KMS-11 (cell line): Measurements from ENCODE around the gene ARMH4.

Source experiments
- H2AFZ ChIP-seq: fragments of 200-600 bp; sonication (generic); 2 replicates; pipeline ENCODE4 v1.6.1; 2016; ENCODE audit warnings: antibody characterized with exemption, mixed run types, low read depth
- H3K27ac ChIP-seq: fragments of 200-600 bp; sonication (generic); 2 replicates; pipeline ENCODE4 v1.6.1; 2016; ENCODE audit warnings: mild to moderate bottlenecking, mixed run types
- H3K27me3 ChIP-seq: fragments of 200-600 bp; sonication (generic); 2 replicates; pipeline ENCODE4 v1.6.1; 2017; ENCODE audit warnings: mild to moderate bottlenecking, low read depth, mixed run types, moderate library complexity; ENCODE audit not compliant: insufficient read depth
- H3K36me3 ChIP-seq: fragments of 200-600 bp; sonication (generic); 2 replicates; pipeline ENCODE4 v1.6.1; 2017; ENCODE audit warnings: mild to moderate bottlenecking, mixed run types; ENCODE audit not compliant: insufficient read depth
- H3K4me1 ChIP-seq: fragments of 200-600 bp; sonication (generic); 2 replicates; pipeline ENCODE4 v1.6.1; 2016; ENCODE audit warnings: mild to moderate bottlenecking, low read depth, mixed run types; ENCODE audit not compliant: poor library complexity, severe bottlenecking
- H3K4me2 ChIP-seq: fragments of 200-600 bp; sonication (generic); 2 replicates; pipeline ENCODE4 v1.7.0; 2016; ENCODE audit warnings: mild to moderate bottlenecking, mixed run types
- H3K4me3 ChIP-seq: fragments of 200-600 bp; sonication (generic); IDR thresholded peaks from 2 replicates; pipeline ENCODE4 v1.6.1; 2017; ENCODE audit warnings: low read depth, low read length, mixed read lengths; ENCODE audit not compliant: insufficient read depth
- H3K79me2 ChIP-seq: fragments of 200-600 bp; sonication (generic); 2 replicates; pipeline ENCODE4 v1.6.1; 2016; ENCODE audit warnings: low read depth, mixed run types; ENCODE audit not compliant: insufficient read depth
- H3K9ac ChIP-seq: fragments of 200-600 bp; sonication (generic); 2 replicates; pipeline ENCODE4 v1.6.1; 2016; ENCODE audit warnings: mild to moderate bottlenecking, mixed run types
- H4K20me1 ChIP-seq: fragments of 200-600 bp; sonication (generic); 2 replicates; pipeline ENCODE4 v1.6.1; 2016; ENCODE audit warnings: mild to moderate bottlenecking, mixed run types; ENCODE audit not compliant: insufficient read depth
- TF ChIP-seq, protein P1 (sequence below): fragments of 200-600 bp; sonication (generic); conservative IDR thresholded peaks from 2 replicates; pipeline ENCODE4 v1.6.1; 2017; ENCODE audit warnings: low read depth, mild to moderate bottlenecking, antibody characterized with exemption, low read length, moderate library complexity, mixed read lengths

ARMH4 gene

DNA sequence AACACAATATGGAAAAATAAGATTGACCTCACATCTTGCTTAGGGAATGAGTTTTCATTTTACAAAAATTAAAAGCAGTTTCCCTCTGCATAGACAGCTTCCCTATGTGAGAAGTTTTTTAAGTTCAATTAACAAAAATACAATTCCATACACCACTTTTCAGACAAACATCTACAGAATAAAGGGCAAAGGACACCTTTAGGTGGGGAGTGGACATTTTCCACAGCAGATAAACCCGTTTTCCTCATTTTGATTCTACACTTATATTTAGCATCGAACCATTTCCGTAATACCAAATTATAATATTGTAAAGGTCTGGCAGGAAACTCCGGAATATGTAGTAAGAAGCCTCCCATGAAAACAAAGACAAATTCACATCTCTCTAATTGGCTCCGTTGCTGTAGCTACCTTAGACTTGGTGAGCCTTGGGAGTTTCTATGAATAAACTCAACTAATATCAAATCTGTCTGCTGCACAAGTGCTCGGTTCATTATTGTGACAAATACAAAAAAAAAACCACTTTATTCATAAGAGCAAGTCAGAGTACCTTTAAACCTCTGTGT is 1.7 kb downstream of the ARMH4 start:
- no peak overlapping the region for H2AFZ ChIP-seq
- H4K20me1 ChIP-seq, result no peaks in the 10 kb centered on the region
- H3K36me3 ChIP-seq, result no peaks in the 10 kb centered on the region
- no peaks in the 10 kb centered on the region for H3K79me2 ChIP-seq
- H3K27me3 ChIP-seq, result no peaks in the 10 kb centered on the region
- no peak overlapping the region for H3K9ac ChIP-seq
- no peak overlapping the region for H3K27ac ChIP-seq
- no peak overlapping the region for H3K4me2 ChIP-seq
- TF ChIP-seq, protein P1, sequence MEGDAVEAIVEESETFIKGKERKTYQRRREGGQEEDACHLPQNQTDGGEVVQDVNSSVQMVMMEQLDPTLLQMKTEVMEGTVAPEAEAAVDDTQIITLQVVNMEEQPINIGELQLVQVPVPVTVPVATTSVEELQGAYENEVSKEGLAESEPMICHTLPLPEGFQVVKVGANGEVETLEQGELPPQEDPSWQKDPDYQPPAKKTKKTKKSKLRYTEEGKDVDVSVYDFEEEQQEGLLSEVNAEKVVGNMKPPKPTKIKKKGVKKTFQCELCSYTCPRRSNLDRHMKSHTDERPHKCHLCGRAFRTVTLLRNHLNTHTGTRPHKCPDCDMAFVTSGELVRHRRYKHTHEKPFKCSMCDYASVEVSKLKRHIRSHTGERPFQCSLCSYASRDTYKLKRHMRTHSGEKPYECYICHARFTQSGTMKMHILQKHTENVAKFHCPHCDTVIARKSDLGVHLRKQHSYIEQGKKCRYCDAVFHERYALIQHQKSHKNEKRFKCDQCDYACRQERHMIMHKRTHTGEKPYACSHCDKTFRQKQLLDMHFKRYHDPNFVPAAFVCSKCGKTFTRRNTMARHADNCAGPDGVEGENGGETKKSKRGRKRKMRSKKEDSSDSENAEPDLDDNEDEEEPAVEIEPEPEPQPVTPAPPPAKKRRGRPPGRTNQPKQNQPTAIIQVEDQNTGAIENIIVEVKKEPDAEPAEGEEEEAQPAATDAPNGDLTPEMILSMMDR, result no peak
- H3K4me1 ChIP-seq, result peaks cover 4% of the 10 kb centered on the region
- H3K4me3 ChIP-seq, result no peak overlapping the region

DNA sequence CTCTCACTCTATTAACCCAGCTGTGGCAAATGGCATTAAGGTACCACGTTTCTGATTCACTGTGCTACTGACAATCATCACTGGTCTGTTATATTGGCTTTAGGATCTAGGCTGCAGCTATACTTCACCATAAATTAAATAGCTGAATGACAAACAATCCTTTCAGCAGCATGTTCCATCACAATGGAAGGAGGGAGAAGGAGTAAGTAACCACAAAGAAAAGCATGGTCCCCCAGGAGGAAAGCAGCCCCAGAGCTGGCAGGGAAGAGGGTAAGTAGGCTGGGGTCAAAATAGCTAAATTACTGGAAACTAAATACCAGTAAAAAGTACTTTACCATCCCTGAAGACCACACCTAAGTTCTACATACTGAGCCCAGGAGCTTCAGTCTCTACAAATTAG is 2.8 kb downstream of the ARMH4 start:
- H3K79me2 ChIP-seq, result no peaks in the 10 kb centered on the region
- no peak overlapping the region for H3K4me3 ChIP-seq
- no peaks in the 10 kb centered on the region for H3K36me3 ChIP-seq
- no peak overlapping the region for H3K9ac ChIP-seq
- no peak overlapping the region for H2AFZ ChIP-seq
- TF ChIP-seq, protein P1, result no peak
- no peaks in the 10 kb centered on the region for H4K20me1 ChIP-seq
- no peaks in the 10 kb centered on the region for H3K27me3 ChIP-seq
- H3K4me2 ChIP-seq, result no peak overlapping the region
- no peak overlapping the region for H3K27ac ChIP-seq
- peaks cover 4% of the 10 kb centered on the region for H3K4me1 ChIP-seq

DNA sequence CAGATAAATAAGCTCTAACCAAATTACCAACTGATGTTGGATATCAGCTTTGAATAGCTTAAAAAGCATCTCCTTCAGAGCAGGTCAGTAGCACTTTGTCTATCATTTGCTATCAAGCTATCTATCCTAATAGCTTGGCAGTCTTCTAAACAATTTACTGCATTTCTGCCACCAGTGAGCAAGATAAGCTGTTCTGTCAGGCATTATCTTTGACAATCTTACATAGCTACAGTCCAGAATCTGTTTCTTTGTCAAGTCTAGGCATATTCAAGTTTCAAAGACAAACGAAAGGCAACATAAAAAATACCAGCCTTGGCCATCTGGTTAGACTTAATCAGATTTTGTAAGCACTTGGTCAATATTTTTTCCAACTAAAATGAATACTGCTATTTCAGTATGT is 5.6 kb downstream of the ARMH4 start:
- TF ChIP-seq, protein P1, result no peak
- H3K4me2 ChIP-seq, result no peak overlapping the region
- H4K20me1 ChIP-seq, result no peaks in the 10 kb centered on the region
- no peak overlapping the region for H3K4me3 ChIP-seq
- no peak overlapping the region for H3K9ac ChIP-seq
- H3K4me1 ChIP-seq, result no peaks in the 10 kb centered on the region
- H3K79me2 ChIP-seq, result no peaks in the 10 kb centered on the region
- H3K27ac ChIP-seq, result no peak overlapping the region
- H3K27me3 ChIP-seq, result no peaks in the 10 kb centered on the region
- no peaks in the 10 kb centered on the region for H3K36me3 ChIP-seq
- no peak overlapping the region for H2AFZ ChIP-seq

DNA sequence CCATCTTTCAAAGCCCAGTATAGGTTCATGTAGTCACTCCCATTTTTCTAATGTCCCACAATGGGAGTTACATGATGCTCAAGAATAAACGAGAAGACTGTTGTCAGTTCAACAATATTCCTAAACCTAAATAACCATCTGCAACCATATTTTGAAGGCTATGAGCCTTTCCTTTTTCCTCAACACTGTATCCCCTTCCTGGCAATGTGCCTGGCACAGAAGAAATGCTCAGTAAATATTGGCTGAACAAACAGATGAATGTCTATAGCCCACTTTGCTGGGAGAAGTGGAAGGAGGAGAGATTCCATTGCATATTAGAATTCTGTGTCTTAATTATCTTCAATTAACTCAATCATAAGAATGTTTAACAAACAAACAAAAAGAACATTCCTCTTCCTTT is 6.1 kb downstream of the ARMH4 start:
- H3K27me3 ChIP-seq, result no peaks in the 10 kb centered on the region
- TF ChIP-seq, protein P1, result no peak
- H4K20me1 ChIP-seq, result no peaks in the 10 kb centered on the region
- H3K4me1 ChIP-seq, result no peaks in the 10 kb centered on the region
- no peak overlapping the region for H3K27ac ChIP-seq
- H3K4me3 ChIP-seq, result no peak overlapping the region
- H2AFZ ChIP-seq, result no peak overlapping the region
- no peaks in the 10 kb centered on the region for H3K36me3 ChIP-seq
- no peak overlapping the region for H3K9ac ChIP-seq
- H3K4me2 ChIP-seq, result no peak overlapping the region
- H3K79me2 ChIP-seq, result no peaks in the 10 kb centered on the region

DNA sequence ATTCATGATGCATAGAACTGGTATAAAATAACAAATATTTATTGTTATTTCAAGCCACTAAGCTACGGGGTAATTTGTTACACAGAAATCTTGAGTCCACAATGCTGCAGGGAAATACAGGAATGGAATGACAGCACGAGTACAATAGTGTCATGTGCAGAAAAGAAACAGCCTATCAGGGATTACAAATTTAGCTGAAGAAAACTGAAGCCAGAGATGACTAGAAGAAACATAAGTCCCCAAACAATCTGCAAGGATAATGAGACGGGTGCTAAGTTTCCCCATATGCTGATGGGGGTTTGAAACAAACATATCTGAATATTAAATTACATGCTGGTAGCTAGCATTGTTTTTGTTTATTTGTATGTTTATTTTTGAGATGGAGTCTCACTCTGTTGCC is 8.9 kb downstream of the ARMH4 start:
- Histone ChIP-seq H3K36me3 (no peaks in the 10 kb centered on the region), H3K27me3 (no peaks in the 10 kb centered on the region)

More for the DNA sequence above, 8.9 kb downstream of the ARMH4 start:
- no peak overlapping the region for H3K4me2 ChIP-seq
- TF ChIP-seq, protein P1, result no peak
- no peak overlapping the region for H3K27ac ChIP-seq
- H3K9ac ChIP-seq, result no peak overlapping the region
- H3K4me1 ChIP-seq, result no peaks in the 10 kb centered on the region
- no peak overlapping the region for H2AFZ ChIP-seq
- no peak overlapping the region for H3K4me3 ChIP-seq
- H3K79me2 ChIP-seq, result no peaks in the 10 kb centered on the region
- no peaks in the 10 kb centered on the region for H4K20me1 ChIP-seq
